Rectal smooth muscle tissue (tissue), 1 donor: ENCODE results near the gene GPR32.

Experiments used
- H3K27ac ChIP-seq: one replicate; pipeline ENCODE4 v1.7.0; 2013; ENCODE audit warnings: low read depth, low read length, inconsistent platforms
- H3K27me3 ChIP-seq: one replicate; pipeline ENCODE4 v1.7.0; 2013; ENCODE audit warnings: low read length; ENCODE audit not compliant: control insufficient read depth, insufficient read depth
- H3K36me3 ChIP-seq: one replicate; pipeline ENCODE4 v1.7.0; 2013; ENCODE audit warnings: low read length; ENCODE audit not compliant: control insufficient read depth, insufficient read depth
- H3K4me1 ChIP-seq: one replicate; pipeline ENCODE4 v1.7.0; 2013; ENCODE audit warnings: low read length; ENCODE audit not compliant: control insufficient read depth, insufficient read depth
- H3K4me3 ChIP-seq: one replicate; pipeline ENCODE4 v1.7.0; 2013; ENCODE audit warnings: low read length
- H3K9ac ChIP-seq: one replicate; pipeline ENCODE4 v1.7.0; 2013; ENCODE audit warnings: low read length

GPR32 gene

DNA sequence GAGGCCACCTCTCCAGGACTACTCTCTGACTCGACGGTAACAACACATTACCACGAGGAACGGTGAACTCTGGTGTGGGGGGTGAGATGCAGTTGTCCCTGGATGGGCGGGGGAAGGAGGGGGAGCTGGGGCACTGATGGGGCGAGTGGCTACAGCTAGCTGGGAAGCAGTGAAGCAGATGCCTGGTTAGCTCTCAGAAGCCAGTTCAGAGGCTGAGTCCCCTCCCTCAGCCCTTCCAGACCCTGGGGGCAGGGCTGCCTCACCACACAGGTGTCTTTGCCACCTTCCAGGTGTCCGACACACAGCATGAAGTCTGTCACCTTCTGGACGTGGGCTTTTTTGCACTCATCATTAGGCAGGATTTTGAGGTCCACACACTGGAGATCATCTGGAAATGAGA is 49.4 kb downstream of the GPR32 start:
- H3K4me3 ChIP-seq: peak overlapping the region; percentile 30
- H3K27me3 ChIP-seq: peaks cover 22% of the 10 kb centered on the region
- H3K27ac ChIP-seq: no peak overlapping the region
- no peaks in the 10 kb centered on the region for H3K36me3 ChIP-seq
- no peak overlapping the region for H3K9ac ChIP-seq
- no peaks in the 10 kb centered on the region for H3K4me1 ChIP-seq

GRCh38 chr19:50820086-50820485 is 49.8 kb downstream of the GPR32 start:
- no peak overlapping the region for H3K27ac ChIP-seq
- H3K9ac ChIP-seq: no peak overlapping the region
- peaks cover 22% of the 10 kb centered on the region for H3K27me3 ChIP-seq
- no peaks in the 10 kb centered on the region for H3K4me1 ChIP-seq
- H3K36me3 ChIP-seq: no peaks in the 10 kb centered on the region
- H3K4me3 ChIP-seq: peak overlapping the region; percentile 30

- Histone ChIP-seq H3K4me1 (no peaks in the 10 kb centered on the region), H3K36me3 (no peaks in the 10 kb centered on the region), H3K27ac (no peak overlapping the region), H3K27me3 (peaks cover 22% of the 10 kb centered on the region), H3K4me3 (peak overlapping the region; percentile 32), H3K9ac (no peak overlapping the region)
Observed at GRCh38 chr19:50820549-50821247, 50.4 kb downstream of the GPR32 start.

DNA sequence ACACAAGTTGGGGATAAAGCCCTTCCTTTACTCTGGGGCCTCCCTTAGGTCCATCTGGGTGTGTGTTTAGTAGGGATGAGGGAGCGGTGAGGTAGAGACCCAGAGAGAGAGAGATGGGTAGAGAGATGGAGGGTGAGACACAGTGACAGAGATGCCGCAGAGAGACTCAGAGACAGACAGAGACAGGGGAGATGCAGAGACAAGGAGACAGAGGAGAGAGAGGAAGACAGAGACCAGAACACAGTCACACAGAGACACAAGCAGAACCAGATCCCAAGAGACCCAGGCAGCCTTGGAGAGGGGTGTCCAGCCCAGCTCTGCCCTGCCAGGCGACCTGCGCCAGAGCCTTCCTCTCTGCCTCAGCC is 51.0 kb downstream of the GPR32 start:
- Histone ChIP-seq H3K9ac (no peak overlapping the region), H3K36me3 (no peaks in the 10 kb centered on the region), H3K27ac (no peak overlapping the region), H3K4me1 (no peaks in the 10 kb centered on the region), H3K27me3 (peaks cover 22% of the 10 kb centered on the region), H3K4me3 (no peak overlapping the region)
